HCT116 (cell line): ENCODE data around the gene MACROH2A1. TPM values are rescaled to one million over a fixed set of nuclear protein-coding genes. Genes with fewer than 3 reads are reported as not detected.

Experiments
- ATAC-seq: fragments of 200-7000 bp; cut with Tn5 transposase; 2 replicates; pipeline ENCODE4 v1.9.1; 2020; ENCODE audit warnings: mild to moderate bottlenecking, moderate library complexity
- Bru-seq: library from RNA; stranded (reverse); fragments of 400-500 nt; gene quantifications from one replicate; lab custom pipeline; 2021; lab: Mats Ljungman, UMichigan
- BruChase-seq, 2 experiments: library from RNA; stranded (reverse); fragments of 400-500 nt; gene quantifications; one replicate each; lab custom pipeline; 2021; lab: Mats Ljungman, UMichigan
- BruUV-seq: library from RNA; stranded (reverse); fragments of 400-500 nt; replicated peaks from 2 replicates; lab custom pipeline; 2021; lab: Mats Ljungman, UMichigan
- CTCF ChIA-PET: fragments of 300-600 bp; sonication (Branson Sonifier 250); formaldehyde crosslinking; loops from one replicate; lab custom pipeline; 2021; ENCODE audit warnings: antibody characterized with exemption; lab: Charles Lee
- POLR2A ChIA-PET: fragments of 300-600, 350-600 bp; sonication (Branson Sonifier 250); formaldehyde crosslinking; loops from one replicate; lab custom pipeline; 2021; ENCODE audit warnings: antibody characterized with exemption; lab: Charles Lee
- RAD21 ChIA-PET, 2 experiments: fragments of 300-600 bp; sonication (Branson Sonifier 250); formaldehyde crosslinking; loops; one replicate each; lab custom pipeline; 2023; ENCODE audit warnings: low total read pairs in 2 of 2; ENCODE audit not compliant: uncharacterized antibody in 2 of 2, unreplicated experiment in 2 of 2, low non-redundant PET in 1 of 2; lab: Charles Lee
- DNase-seq: peaks from one replicate; pipeline ENCODE4 v3.0.0-alpha.2; 2010; ENCODE audit warnings: low read depth, low spot score
- H2AFZ ChIP-seq: fragments of 200-600 bp; shearing (Covaris generic), sonication (generic); 2 replicates; pipeline ENCODE4 v1.6.1; 2017; ENCODE audit warnings: low read depth, mixed run types, mixed read lengths, antibody characterized with exemption, low read length; ENCODE audit not compliant: poor library complexity, severe bottlenecking
- H3K27ac ChIP-seq: 2 replicates; pipeline ENCODE4 v1.5.1; 2012; ENCODE audit warnings: low read depth, low read length
- H3K27me3 ChIP-seq: fragments of 200-600 bp; sonication (generic); 2 replicates; pipeline ENCODE4 v1.6.1; 2016; ENCODE audit warnings: mixed run types, low read length, mixed read lengths; ENCODE audit not compliant: insufficient read depth
- H3K36me3 ChIP-seq, 2 experiments: fragments of 200-500 bp in 1 of 2; fragments of 200-600 bp in 1 of 2; sonication (Bioruptor generic) in 1 of 2; sonication (generic) in 1 of 2; 2 replicates each; pipeline versions ENCODE4 v1.5.1 to v1.6.1; 2014 to 2016; ENCODE audit warnings: low read length in 2 of 2, inconsistent platforms in 1 of 2, mixed read lengths in 1 of 2, mixed run types in 1 of 2; ENCODE audit not compliant: insufficient read depth in 2 of 2, control insufficient read depth in 1 of 2
- H3K4me1 ChIP-seq, 2 experiments: fragments of 200-600 bp in 1 of 2; sonication (generic) in 1 of 2; 2 replicates each; pipeline versions ENCODE4 v1.5.1 to v1.6.1; 2012 to 2017; ENCODE audit warnings: low read length in 2 of 2, inconsistent platforms in 1 of 2, mild to moderate bottlenecking in 1 of 2, mixed read lengths in 1 of 2, mixed run types in 1 of 2, moderate library complexity in 1 of 2; ENCODE audit not compliant: insufficient read depth in 2 of 2, control insufficient read depth in 1 of 2
- H3K4me2 ChIP-seq: fragments of 200-600 bp; sonication (generic); 2 replicates; pipeline ENCODE4 v1.6.1; 2017; ENCODE audit warnings: mixed run types, low read length, mixed read lengths
- H3K4me3 ChIP-seq, 2 experiments: fragments of 200-600 bp in 1 of 2; sonication (generic) in 1 of 2; replicated peaks in 1 of 2; 2 replicates each; pipeline ENCODE4 v1.5.1; 2011 to 2016; ENCODE audit warnings: low read length in 2 of 2, control low read depth in 1 of 2, low read depth in 1 of 2, mild to moderate bottlenecking in 1 of 2, mixed read lengths in 1 of 2, mixed run types in 1 of 2
- H3K79me2 ChIP-seq: fragments of 200-600 bp; sonication (generic); 2 replicates; pipeline ENCODE4 v1.6.1; 2017; ENCODE audit warnings: mild to moderate bottlenecking, mixed run types, low read length, moderate library complexity, mixed read lengths; ENCODE audit not compliant: insufficient read depth
- H3K9ac ChIP-seq: fragments of 200-600 bp; sonication (generic); 2 replicates; pipeline ENCODE4 v1.6.1; 2016; ENCODE audit warnings: low read length, mixed read lengths
- H3K9me2 ChIP-seq: fragments of 200-600 bp; sonication (generic), shearing (Covaris generic); 2 replicates; pipeline ENCODE4 v1.6.1; 2017; ENCODE audit warnings: mixed run types, mild to moderate bottlenecking, moderate library complexity; ENCODE audit not compliant: insufficient read depth
- H3K9me3 ChIP-seq, 2 experiments: fragments of 200-500 bp in 1 of 2; fragments of 200-600 bp in 1 of 2; sonication (Bioruptor generic) in 1 of 2; sonication (generic) in 1 of 2; 2 replicates each; pipeline ENCODE4 v1.6.1; 2014 to 2017; ENCODE audit warnings: low read length in 2 of 2, mixed read lengths in 2 of 2, inconsistent platforms in 1 of 2, low read depth in 1 of 2, mild to moderate bottlenecking in 1 of 2, mixed run types in 1 of 2, moderate library complexity in 1 of 2; ENCODE audit not compliant: control insufficient read depth in 1 of 2, insufficient read depth in 1 of 2
- H4K20me1 ChIP-seq: fragments of 200-600 bp; sonication (generic), shearing (Covaris generic); 2 replicates; pipeline ENCODE4 v1.6.1; 2017; ENCODE audit warnings: mixed run types, mild to moderate bottlenecking, moderate library complexity; ENCODE audit not compliant: insufficient read depth
- CBX3 ChIP-seq: IDR thresholded peaks from 2 replicates; pipeline ENCODE4 v1.6.1; 2012; ENCODE audit warnings: low read depth
- CEBPB ChIP-seq: IDR thresholded peaks from 2 replicates; pipeline ENCODE4 v1.6.1; 2012; ENCODE audit warnings: low read depth
- EGR1 ChIP-seq: IDR thresholded peaks from 2 replicates; pipeline ENCODE4 v1.6.1; 2012; ENCODE audit warnings: low read depth
- ELF1 ChIP-seq: IDR thresholded peaks from 2 replicates; pipeline ENCODE4 v1.6.1; 2012; ENCODE audit warnings: low read depth, borderline replicate concordance
- EZH2 ChIP-seq: fragments of 200-600 bp; sonication (generic); IDR thresholded peaks from 2 replicates; pipeline ENCODE4 v1.6.1; 2017; ENCODE audit warnings: antibody characterized with exemption, mixed run types
- EZH2phosphoT487 ChIP-seq: fragments of 200-600 bp; IDR thresholded peaks from 2 replicates; pipeline ENCODE4 v1.6.1; 2018; ENCODE audit warnings: antibody characterized with exemption, borderline replicate concordance
- FOSL1 ChIP-seq: IDR thresholded peaks from 2 replicates; pipeline ENCODE4 v1.6.1; 2012; ENCODE audit warnings: low read depth
- JUND ChIP-seq: IDR thresholded peaks from 2 replicates; pipeline ENCODE4 v1.6.1; 2012
- POLR2A ChIP-seq: IDR thresholded peaks from 2 replicates; pipeline ENCODE4 v1.7.0; 2011; ENCODE audit warnings: borderline replicate concordance; ENCODE audit not compliant: insufficient read depth, insufficient read length; ENCODE audit errors: extremely low read depth
- POLR2AphosphoS5 ChIP-seq: IDR thresholded peaks from 2 replicates; pipeline ENCODE4 v1.6.1; 2011; ENCODE audit warnings: mild to moderate bottlenecking, low read depth, low read length, moderate library complexity
- RAD21 ChIP-seq: IDR thresholded peaks from 2 replicates; pipeline ENCODE4 v1.6.1; 2012; ENCODE audit warnings: low read depth, mild to moderate bottlenecking
- SIN3A ChIP-seq: IDR thresholded peaks from 2 replicates; pipeline ENCODE4 v1.6.1; 2012; ENCODE audit warnings: low read depth
- SP1 ChIP-seq: IDR thresholded peaks from 2 replicates; pipeline ENCODE4 v1.6.1; 2012; ENCODE audit warnings: low read depth
- SRF ChIP-seq: IDR thresholded peaks from 2 replicates; pipeline ENCODE4 v1.6.1; 2012; ENCODE audit warnings: low read depth
- TCF7L2 ChIP-seq: IDR thresholded peaks from 2 replicates; pipeline ENCODE4 v1.7.0; 2011; ENCODE audit warnings: borderline replicate concordance, inconsistent platforms; ENCODE audit not compliant: insufficient read depth, insufficient read length; ENCODE audit errors: extremely low read depth
- YY1 ChIP-seq: IDR thresholded peaks from 2 replicates; pipeline ENCODE4 v1.6.1; 2011; ENCODE audit warnings: low read length, low read depth, moderate library complexity, mild to moderate bottlenecking; ENCODE audit not compliant: insufficient replicate concordance; ENCODE audit errors: extremely low read depth
- ZFX ChIP-seq: fragments of 450-650 bp; IDR thresholded peaks from 2 replicates; pipeline ENCODE4 v1.6.1; 2017
- ZNF274 ChIP-seq: fragments of 200-500 bp; sonication (Bioruptor generic); IDR thresholded peaks from 2 replicates; pipeline ENCODE4 v1.6.1; 2014; ENCODE audit warnings: mild to moderate bottlenecking, low read depth, low read length, inconsistent platforms
- intact Hi-C: fragments of 100-400 bp; cut with micrococcal nuclease; formaldehyde crosslinking; loops from 2 replicates; pipeline ENCODE4 v1.10.0; 2022
- long read RNA-seq: library from polyadenylated mRNA; unstranded; transcript quantifications from one replicate; pipeline ENCODE4 v2.0.0, GENCODE V29; 2021; ENCODE audit not compliant: unreplicated experiment
- polyA plus RNA-seq: library from polyadenylated mRNA; unstranded; fragments of >200 nt; gene quantifications from 2 replicates; pipeline ENCODE4 v1.2.1, GENCODE V29; 2012; ENCODE audit warnings: missing spikeins
- total RNA-seq: library from RNA; stranded (reverse); gene quantifications from one replicate; pipeline ENCODE4 v1.2.1, GENCODE V29; 2021; ENCODE audit not compliant: unreplicated experiment
- TF ChIP-seq, protein P1 (sequence below): IDR thresholded peaks from 2 replicates; pipeline ENCODE4 v1.6.1; 2012
- TF ChIP-seq, protein P2 (sequence below): IDR thresholded peaks from 2 replicates; pipeline ENCODE4 v1.6.1; 2012; ENCODE audit warnings: low read depth
- TF ChIP-seq, protein P3 (sequence below), 3 experiments: fragments of 200-600 bp in 1 of 3; sonication (generic) in 1 of 3; IDR thresholded peaks in 2 of 3; conservative IDR thresholded peaks in 1 of 3; 2 replicates each; pipeline ENCODE4 v1.5.1; 2012 to 2017; ENCODE audit warnings: low read depth in 2 of 3, low read length in 2 of 3, antibody characterized with exemption in 1 of 3, borderline replicate concordance in 1 of 3, control low read depth in 1 of 3, mild to moderate bottlenecking in 1 of 3, mixed read lengths in 1 of 3, mixed run types in 1 of 3, moderate library complexity in 1 of 3; ENCODE audit not compliant: insufficient read depth in 1 of 3

The MACROH2A1 gene
- total RNA-seq (218 TPM), Bru-seq, nascent RNA (percentile 93 among the genes with signal in this experiment), BruChase-seq, experiment 1, labeled RNA remaining after a 6-hour chase (percentile 82 among the genes with signal in this experiment), BruChase-seq, experiment 2, labeled RNA remaining after a 2-hour chase (percentile 87 among the genes with signal in this experiment)
- polyA plus RNA-seq, result 150 and 174 TPM in 2 replicates
- long read RNA-seq, full-length matches to known transcripts, result 182 of 547 reads
- long read RNA-seq, partial matches to known transcripts, result 23 of 547 reads
- long read RNA-seq, other reads (novel, unspliced or antisense), result 342 of 547 reads

DNA sequence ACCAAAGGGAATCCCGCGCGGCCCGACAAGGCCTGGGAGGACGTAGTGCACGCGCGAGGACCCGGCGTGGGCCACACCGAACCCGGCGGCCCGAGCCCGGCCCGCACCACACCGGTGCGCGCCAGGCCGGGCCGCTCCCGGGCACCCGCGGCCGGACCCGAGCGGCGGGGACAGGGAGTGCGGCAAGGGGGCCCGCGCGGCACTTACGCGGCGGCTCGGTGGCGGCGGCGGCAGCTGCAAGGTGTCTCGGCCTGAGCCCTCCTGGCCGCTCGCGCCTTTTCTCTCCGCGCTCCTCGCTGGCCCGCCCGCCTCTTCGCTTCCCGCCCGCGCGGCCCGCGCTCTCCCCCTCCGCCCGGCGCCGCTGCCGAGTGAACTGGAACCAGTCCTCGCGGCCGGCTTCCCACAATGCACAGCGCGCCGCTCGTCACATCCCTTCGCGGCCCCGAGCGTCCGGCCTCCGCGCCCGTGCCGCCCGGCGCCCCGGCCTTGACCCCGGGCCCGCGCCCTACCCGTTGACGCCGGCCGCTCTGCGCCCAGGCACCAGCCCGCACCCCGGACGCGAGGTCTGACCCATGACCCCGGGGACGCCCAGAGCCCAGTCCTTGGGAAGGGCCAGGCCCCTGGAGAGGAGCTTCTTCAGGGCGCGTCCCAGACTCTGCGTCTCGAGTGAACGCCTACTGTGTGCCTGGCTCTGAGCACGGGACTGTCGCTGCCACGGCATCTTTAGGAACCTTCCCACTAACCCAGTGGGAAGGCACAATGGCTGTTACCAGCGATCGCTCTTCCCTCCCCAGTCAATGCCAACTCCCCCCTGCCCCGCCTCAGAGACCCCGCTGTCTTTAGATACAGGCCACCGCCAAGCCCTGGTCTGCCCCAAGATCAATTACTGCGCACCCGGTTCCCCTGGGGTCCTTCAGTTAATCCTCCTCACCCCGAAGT lies at the start of gene MACROH2A1:
Gene MACROH2A1 (minus strand): TSS at position 377 of the 939 bp plus-strand sequence. CDS start 10,138 bp downstream, outside the sequence.
- Histone ChIP-seq H3K36me3 (no peaks in the 10 kb centered on the region; a peak in 1 of 4 replicates), H3K79me2 (peaks cover 47% of the 10 kb centered on the region), H3K4me1 (peaks cover 12 to 25% of the 10 kb centered on the region in 2 experiments), H2AFZ (no peak within 1 kb of the TSS), H4K20me1 (peaks cover 15% of the 10 kb centered on the region; the same call in 1 of the 2 replicates), H3K4me3 (peak within 1 kb of the TSS; percentile 84 to 89), H3K27ac (peak within 1 kb of the TSS; percentile 79), H3K27me3 (no peaks in the 10 kb centered on the region), H3K9me2 (no peaks in the 10 kb centered on the region), H3K9ac (peak within 1 kb of the TSS; percentile 98), H3K9me3 (no peaks in the 10 kb centered on the region), H3K4me2 (peak within 1 kb of the TSS; percentile 82)
- ATAC-seq, result peak; percentile 84
- ChIA-PET RAD21 (no interaction called here), CTCF (interaction anchor here (0.7 kb wide), 1 partner anchor 13 kb away, joined by 3 read pairs; no protein-coding TSS in a partner anchor), POLR2A (no interaction called here)
- peak; percentile 38 for DNase-seq
- intact Hi-C loops, result no loop called here
- no TSS peak for BruUV-seq
- TF ChIP-seq ELF1, result no peak
- peak; percentile 91 for TF ChIP-seq POLR2AphosphoS5
- TF ChIP-seq SRF, result no peak
- TF ChIP-seq CEBPB, result no peak
- no peak for TF ChIP-seq EZH2
- TF ChIP-seq, protein P1, sequence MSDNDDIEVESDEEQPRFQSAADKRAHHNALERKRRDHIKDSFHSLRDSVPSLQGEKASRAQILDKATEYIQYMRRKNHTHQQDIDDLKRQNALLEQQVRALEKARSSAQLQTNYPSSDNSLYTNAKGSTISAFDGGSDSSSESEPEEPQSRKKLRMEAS, result peak; percentile 77
- no peak for TF ChIP-seq EGR1
- TF ChIP-seq YY1, result no peak
- no peak for TF ChIP-seq FOSL1
- TF ChIP-seq EZH2phosphoT487, result no peak
- TF ChIP-seq SIN3A, result peak; percentile 54; the same call in 1 of the 2 replicates
- TF ChIP-seq RAD21, result no peak
- TF ChIP-seq SP1, result no peak
- no peak for TF ChIP-seq JUND
- TF ChIP-seq ZNF274, result no peak
- TF ChIP-seq POLR2A, result peak; percentile 24
- TF ChIP-seq, protein P2, sequence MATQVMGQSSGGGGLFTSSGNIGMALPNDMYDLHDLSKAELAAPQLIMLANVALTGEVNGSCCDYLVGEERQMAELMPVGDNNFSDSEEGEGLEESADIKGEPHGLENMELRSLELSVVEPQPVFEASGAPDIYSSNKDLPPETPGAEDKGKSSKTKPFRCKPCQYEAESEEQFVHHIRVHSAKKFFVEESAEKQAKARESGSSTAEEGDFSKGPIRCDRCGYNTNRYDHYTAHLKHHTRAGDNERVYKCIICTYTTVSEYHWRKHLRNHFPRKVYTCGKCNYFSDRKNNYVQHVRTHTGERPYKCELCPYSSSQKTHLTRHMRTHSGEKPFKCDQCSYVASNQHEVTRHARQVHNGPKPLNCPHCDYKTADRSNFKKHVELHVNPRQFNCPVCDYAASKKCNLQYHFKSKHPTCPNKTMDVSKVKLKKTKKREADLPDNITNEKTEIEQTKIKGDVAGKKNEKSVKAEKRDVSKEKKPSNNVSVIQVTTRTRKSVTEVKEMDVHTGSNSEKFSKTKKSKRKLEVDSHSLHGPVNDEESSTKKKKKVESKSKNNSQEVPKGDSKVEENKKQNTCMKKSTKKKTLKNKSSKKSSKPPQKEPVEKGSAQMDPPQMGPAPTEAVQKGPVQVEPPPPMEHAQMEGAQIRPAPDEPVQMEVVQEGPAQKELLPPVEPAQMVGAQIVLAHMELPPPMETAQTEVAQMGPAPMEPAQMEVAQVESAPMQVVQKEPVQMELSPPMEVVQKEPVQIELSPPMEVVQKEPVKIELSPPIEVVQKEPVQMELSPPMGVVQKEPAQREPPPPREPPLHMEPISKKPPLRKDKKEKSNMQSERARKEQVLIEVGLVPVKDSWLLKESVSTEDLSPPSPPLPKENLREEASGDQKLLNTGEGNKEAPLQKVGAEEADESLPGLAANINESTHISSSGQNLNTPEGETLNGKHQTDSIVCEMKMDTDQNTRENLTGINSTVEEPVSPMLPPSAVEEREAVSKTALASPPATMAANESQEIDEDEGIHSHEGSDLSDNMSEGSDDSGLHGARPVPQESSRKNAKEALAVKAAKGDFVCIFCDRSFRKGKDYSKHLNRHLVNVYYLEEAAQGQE, result no peak
- TF ChIP-seq, protein P3, sequence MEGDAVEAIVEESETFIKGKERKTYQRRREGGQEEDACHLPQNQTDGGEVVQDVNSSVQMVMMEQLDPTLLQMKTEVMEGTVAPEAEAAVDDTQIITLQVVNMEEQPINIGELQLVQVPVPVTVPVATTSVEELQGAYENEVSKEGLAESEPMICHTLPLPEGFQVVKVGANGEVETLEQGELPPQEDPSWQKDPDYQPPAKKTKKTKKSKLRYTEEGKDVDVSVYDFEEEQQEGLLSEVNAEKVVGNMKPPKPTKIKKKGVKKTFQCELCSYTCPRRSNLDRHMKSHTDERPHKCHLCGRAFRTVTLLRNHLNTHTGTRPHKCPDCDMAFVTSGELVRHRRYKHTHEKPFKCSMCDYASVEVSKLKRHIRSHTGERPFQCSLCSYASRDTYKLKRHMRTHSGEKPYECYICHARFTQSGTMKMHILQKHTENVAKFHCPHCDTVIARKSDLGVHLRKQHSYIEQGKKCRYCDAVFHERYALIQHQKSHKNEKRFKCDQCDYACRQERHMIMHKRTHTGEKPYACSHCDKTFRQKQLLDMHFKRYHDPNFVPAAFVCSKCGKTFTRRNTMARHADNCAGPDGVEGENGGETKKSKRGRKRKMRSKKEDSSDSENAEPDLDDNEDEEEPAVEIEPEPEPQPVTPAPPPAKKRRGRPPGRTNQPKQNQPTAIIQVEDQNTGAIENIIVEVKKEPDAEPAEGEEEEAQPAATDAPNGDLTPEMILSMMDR (IDR thresholded peaks at IDR 0.05 in 2 of 3, conservative IDR thresholded peaks at IDR 0.05 in 1 of 3; ENCODE audit: borderline replicate concordance in 1 of 3, insufficient read depth in 1 of 3, low read depth in 2 of 3, low read length in 2 of 3), result no peak
- peak; percentile 98 for TF ChIP-seq ZFX
- TF ChIP-seq TCF7L2, result peak; percentile 37
- TF ChIP-seq CBX3, result no peak
